ENCODE data around the gene RSAD2. TPM values are rescaled to one million over a fixed set of nuclear protein-coding genes. Genes with fewer than 3 reads are reported as not detected.

RSAD2 gene
- total RNA-seq, 1 donor from 2014 or later, result 36.4 TPM

DNA sequence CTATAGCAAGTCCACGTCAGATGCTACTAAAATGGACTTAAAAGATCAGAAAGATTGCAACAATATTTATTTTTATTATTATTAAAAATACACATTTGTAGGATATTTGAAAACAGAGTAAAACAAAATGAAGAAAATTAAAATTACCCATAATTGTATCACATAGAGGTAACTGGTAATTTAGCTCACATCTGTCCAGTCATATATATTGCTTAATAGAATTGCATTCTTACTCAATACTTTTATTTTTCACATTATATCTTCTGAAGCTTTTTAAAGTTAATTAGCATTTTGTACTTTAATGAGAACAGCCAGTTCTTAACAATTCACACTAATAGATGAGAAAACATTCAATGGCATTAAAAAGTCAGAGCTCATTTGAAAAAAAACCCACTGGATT, 28.1 kb downstream of the RSAD2 start:
- DNase-seq (ENCODE audit: low spot score), result no peak

DNA sequence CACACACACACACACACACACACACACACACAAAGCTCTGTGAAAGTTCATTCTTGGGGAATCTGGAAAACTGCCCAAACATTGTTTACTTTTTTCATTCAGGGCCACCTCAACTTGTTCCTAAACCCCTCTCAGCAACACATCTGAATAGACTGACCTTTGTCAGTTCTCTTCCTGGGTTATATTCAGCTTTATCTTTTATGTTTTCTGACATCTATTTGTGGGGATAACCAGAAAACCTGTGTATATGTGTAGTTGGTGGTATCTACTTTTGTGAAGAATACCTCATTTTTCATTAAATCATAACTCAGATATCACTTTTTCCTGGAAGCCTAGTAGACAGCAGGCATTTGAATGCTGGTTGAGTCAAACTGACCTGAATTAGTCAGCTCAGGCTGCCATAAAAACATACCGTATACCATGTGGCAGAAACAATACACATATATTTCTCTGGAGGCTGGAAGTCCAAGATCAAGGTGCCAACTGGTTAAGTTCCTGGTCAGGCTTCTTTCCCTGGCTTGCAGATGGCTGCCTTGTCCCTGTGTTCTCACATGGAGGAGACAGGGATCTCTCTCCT, 28.7 kb downstream of the RSAD2 start:
- no peak for DNase-seq (ENCODE audit: low spot score)

DNA sequence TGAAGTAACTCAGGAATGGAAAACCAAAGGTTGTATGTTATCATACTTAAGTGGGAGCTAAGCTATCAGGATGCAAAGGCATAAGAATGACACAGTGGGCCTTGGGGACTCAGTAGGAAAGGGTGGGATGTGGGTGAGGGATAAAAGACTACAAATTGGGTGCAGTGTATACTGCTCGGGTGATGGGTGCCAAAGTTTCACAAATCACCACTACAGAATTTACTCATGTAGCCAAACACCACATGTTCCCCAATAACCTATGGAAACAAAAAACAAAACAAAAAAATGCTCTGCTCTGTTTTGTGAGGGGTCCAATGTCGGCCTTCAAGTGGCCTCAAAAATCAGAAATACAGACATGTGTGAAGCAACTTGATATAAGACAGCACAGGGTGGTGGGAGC, 30.7 kb downstream of the RSAD2 start:
- DNase-seq (ENCODE audit: low spot score), result no peak

GRCh38 chr2:6909431-6910385, 32.1 kb downstream of the RSAD2 start:
- no peak for DNase-seq (ENCODE audit: low spot score)

DNA sequence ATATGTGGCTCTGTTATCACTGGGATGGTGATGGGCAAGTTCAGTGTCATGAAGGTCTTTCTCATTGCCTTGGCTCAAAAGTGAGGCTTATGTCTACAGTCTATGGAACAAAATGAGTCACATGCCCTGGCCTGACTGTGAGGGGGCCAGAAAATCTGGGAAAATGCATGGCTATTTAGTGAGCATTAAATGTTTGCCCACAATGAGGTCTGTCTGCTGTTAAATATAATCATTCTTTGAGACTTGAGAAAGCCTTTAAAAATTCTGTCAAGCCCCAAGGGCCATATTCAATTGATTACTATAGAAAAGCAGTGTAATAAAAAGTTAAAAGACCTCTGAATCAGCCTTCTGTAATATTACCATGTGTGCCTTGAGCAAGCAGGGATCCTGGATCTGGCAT, 34.1 kb downstream of the RSAD2 start:
- DNase-seq (ENCODE audit: low spot score), result no peak

GRCh38 chr2:6913415-6914157, 36.0 kb downstream of the RSAD2 start:
- DNase-seq (ENCODE audit: low spot score), result no peak

- DNase-seq (ENCODE audit: low spot score), result no peak
These were observed 37.3 kb downstream of the RSAD2 start for GRCh38 chr2:6914828-6915227.

DNA sequence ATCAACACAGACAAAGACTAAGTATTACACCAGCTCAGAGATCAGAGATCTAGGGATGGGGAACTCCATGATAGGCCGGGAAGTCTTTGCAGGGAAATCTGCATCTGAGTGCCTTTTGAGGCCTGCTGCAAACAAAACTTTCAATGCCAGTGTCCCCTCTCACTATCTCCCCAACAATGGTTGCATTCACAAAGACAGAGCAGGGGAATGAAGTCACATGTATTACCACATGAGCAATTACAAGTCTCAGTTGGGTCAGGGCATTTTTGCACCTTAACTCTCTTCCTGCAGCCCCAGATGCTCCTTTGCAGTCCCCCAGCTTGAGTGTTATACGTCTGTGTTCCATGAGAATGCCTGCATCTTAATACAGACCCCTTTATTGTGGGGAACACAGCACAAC, 37.8 kb downstream of the RSAD2 start:
- no peak for DNase-seq (ENCODE audit: low spot score)

DNA sequence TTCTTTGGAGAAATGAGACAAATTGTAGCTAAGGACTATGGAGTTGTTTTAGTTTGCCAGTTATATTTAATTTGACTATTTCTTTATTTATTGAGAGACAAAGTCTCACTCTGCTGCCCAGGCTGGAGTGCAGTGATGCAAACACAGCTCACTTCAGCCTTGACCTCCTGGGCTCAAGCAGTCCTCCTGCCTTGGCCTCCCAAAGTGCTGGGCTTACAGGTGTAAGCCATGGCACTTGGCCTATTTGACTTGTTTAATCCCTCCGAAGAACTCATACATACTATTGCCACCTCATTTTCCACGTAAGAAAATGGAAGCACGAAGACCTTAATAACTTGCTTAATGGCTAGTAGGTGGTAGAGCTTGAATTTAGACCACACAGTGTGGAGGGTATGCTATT, 38.6 kb downstream of the RSAD2 start:
- DNase-seq (ENCODE audit: low spot score), result no peak

DNA sequence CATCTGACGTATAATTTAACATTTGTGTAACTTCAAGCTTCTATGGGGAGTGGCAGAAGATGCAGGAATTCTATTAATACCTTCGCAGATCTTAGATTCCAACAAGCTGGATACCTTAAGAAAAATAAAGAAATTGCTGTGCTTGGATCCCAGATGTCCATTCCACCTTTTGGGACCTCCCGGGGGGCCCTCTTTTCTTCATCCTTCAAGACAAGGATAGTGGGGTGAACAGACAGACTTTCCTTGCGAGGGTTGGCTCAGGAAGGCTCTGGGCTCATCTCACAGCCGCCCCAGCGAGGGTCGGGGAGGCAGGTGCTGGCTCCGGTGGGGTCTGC, 39.1 kb downstream of the RSAD2 start:
- no peak for DNase-seq (ENCODE audit: low spot score)

DNA sequence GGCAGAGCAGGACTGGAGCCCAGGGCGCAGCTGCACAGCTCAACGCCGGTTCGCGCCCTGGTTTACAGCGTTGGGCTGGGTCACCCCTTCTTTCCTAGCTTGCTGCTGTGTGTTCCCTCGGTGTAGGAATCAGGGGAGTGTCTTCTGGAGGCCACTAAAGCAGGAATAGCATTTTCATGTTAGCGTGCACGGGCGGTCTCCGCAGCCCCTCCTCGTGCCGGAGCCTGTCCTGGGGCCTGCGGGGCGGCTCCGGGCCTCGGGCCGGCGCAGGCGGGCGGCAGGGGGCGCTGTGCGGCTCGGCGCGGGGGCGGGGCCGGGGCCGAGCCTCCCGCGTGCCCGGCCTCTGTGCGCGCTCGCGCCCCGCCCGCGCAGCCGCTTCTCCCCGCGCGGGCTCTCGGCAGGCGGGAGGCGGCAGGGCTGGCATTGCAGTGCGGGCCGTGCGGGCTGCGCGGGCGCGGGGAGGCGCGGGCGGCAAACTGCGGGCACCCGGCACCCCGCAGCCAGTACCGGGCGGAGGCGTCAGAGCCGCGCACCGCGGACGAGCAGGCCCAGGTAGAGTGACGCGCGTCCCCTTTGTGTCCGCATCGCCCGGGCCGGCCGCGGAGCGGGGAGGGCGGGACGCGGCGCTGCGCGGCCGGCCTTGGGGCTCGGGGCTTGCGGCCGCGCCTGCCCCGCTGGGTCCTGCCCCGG, 39.6 kb downstream of the RSAD2 start, which contains the start of gene RNF144A:
Gene RNF144A, plus strand, starts transcription at position 342 of the 690 bp plus-strand sequence. CDS start 79,515 bp downstream, outside the sequence.
- peak; percentile 68 for DNase-seq (ENCODE audit: low spot score)

DNA sequence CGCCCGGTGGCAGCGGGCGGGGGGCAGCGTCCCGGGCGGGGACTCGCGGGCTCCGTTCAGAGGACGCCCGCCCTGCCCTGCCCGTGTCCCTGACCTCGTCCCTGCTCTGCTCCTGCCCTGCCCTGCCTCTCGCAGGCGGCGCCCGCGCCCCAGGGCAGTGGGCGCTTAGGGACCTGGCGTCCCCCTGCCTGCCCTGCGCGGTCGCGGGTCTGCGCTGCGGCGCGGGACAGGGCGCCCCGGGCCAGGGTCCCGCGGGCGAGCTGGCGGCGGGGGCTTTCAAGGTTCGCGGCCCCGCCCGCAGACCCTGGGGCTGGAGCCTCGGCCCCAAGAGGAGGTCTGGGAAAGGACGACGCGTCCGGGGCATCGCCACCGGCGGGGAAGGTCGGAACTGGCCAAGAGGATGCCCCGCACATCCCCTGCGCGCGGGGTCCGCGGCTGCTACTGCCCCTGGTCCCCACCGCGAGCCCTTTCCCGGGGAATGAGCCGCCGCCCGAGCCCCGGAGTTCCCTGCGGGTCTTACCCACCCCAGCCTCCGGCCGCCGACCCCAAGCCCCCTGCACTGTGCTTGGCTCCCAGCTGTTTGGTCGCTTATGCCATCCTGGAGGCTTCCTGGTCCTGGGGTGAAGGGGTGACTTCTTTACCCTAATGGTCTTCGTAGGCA, 40.3 kb downstream of the RSAD2 start:
- no peak for DNase-seq (ENCODE audit: low spot score)

DNA sequence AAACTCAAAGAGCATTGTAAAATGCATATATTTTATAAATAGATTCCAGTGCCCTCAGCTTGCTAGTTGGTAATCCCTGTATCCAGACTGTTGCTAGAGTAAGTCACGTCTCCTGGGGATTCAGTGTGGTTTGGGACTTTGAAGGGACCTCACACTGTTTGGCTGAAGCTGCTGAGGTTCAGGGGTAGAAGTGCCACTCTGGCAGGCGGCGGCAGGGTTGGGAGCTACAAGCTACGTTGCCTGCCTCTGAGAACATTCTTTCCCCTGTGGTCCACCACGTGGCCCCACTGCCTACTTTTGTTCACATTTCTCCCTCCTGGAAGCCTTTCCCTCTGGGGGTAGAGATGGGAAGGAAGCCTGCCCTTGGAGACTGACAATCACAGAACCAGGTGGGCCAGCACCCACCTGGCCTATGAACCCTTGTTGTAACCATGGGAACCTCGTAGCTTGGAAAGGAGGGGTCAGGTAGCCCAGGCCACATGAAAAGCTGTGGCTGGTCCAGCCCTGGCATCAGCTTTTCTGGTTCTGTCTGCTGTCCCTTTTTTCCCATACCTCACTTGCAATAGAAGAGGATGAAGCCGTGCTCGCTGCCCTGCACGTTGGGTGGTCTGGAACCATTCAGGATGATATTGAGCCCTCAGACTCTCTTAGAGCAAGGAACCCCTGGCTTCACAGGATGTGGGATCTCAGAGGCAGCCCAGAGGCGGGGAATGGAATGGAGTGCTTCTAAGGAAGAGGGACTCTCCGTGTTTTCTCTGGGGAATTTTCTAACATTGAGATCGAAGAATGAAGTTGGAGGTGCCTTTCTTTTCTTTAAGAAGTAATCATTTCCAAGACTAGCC, 42.5 kb downstream of the RSAD2 start:
- no peak for DNase-seq (ENCODE audit: low spot score)

- no peak for DNase-seq (ENCODE audit: low spot score)
These were observed 43.1 kb downstream of the RSAD2 start for GRCh38 chr2:6920743-6921064.

- peak; percentile 65 for DNase-seq (ENCODE audit: low spot score)
These were observed 43.8 kb downstream of the RSAD2 start for GRCh38 chr2:6921321-6921922.

DNA sequence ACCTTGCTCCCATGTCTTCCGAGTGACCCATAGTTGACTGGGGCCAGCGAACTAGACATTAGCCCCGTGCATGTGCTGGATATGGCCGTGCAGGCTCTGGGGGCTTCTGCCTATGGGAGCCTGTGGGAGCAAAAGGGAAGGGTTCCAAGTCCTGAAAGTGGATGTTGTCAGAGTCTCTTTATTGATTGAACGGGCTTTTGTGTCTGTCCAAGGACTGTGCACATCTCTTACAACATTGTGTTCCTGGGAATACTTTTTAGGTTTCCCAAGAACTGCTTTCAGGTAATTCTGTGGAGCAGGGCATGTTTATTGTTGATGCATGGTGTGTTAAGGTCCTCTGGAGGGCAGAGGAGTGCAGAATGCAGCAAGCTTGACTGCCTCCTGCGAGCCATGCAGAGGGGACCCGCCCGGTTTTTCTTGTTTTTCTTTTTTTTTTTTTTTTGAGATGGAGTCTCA, 44.7 kb downstream of the RSAD2 start:
- DNase-seq (ENCODE audit: low spot score), result peak; percentile 31

GRCh38 chr2:6923319-6923718, 45.7 kb downstream of the RSAD2 start:
- DNase-seq (ENCODE audit: low spot score), result no peak

- no peak for DNase-seq (ENCODE audit: low spot score)
These were observed 46.7 kb downstream of the RSAD2 start for GRCh38 chr2:6924101-6924923.

- no peak for DNase-seq (ENCODE audit: low spot score)
These were observed 47.4 kb downstream of the RSAD2 start for GRCh38 chr2:6924924-6925409.
